HL-60 (cell line): ENCODE measurements around the gene PMEPA1.

Experiments
- CTCF ChIP-seq: IDR thresholded peaks from one replicate; pipeline ENCODE4 v1.5.1; 2011; ENCODE audit warnings: low read length, control low read depth, inconsistent platforms; ENCODE audit not compliant: insufficient read depth
- SPI1 ChIP-seq: IDR thresholded peaks from 2 replicates; pipeline ENCODE4 v1.6.1; 2012; ENCODE audit warnings: low read depth, mild to moderate bottlenecking, borderline replicate concordance

DNA sequence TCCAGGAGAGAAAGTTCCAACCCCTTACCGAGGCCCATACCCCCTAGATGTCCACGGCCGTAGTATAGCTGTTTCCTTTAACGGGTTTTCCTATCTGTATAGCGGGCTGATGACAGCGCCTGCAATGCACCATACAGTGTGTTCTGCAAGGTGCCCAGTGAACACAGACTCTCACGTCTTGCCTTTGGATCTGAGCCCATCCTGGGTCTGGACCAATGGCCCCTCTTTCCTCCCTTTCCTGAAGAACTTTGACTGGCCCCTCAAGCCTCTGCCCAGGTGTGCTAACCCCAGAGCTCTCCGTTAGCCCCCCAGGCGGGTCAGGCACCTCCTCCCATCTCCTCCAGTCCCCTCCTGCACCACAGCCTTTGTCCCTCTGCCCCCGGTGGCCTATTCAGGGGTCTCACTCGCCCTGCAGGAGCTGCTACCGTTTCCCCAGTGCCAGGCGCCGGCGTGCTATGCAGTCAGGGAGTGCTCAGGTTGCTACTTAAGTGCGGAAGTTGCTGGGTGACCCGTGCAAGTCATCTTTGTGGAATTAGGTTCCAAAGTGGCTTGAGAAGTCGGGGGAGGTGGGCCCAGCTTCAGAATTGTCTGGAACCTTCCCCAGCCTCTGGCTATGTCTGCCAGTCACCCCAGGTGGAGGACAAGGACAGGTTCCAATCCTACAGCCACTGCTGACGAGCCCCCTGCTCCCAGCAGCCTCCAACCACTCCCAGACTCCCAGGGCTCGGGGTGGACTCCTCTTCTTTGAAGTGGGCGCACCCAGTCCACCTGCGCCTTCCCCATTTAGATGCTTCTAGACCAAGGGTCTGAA, 54.6 kb downstream of the PMEPA1 start:
- TF ChIP-seq SPI1 (no peak), CTCF (no peak)
